Measurements from ENCODE around the gene ANKRD13B.

GRCh38 chr17:29575511-29576213 is 17.3 kb upstream of the ANKRD13B start:
- TF ChIP-seq CTCF (tag by site-specific recombination; IDR thresholded peaks at IDR 0.05) (no peak), ZNF501 (tag by site-specific recombination; IDR thresholded peaks at IDR 0.05) (no peak), REST (tag by site-specific recombination; IDR thresholded peaks at IDR 0.05) (no peak), PATZ1 (tag by site-specific recombination; IDR thresholded peaks at IDR 0.05) (no peak), ZNF701 (tag by site-specific recombination; IDR thresholded peaks at IDR 0.05) (no peak), ZNF510 (tag by site-specific recombination; IDR thresholded peaks at IDR 0.05; ENCODE audit: insufficient replicate concordance) (no peak), ZBTB21 (tag by site-specific recombination; IDR thresholded peaks at IDR 0.05) (no peak), KLF10 (tag by site-specific recombination; IDR thresholded peaks at IDR 0.05) (no peak), ZNF362 (tag by site-specific recombination; IDR thresholded peaks at IDR 0.05) (no peak), SCRT2 (tag by site-specific recombination; IDR thresholded peaks at IDR 0.05) (no peak), ZNF266 (tag by site-specific recombination; IDR thresholded peaks at IDR 0.05; ENCODE audit: low read depth) (no peak), ZNF24 (tag by site-specific recombination; IDR thresholded peaks at IDR 0.05) (no peak), ZFP37 (tag by site-specific recombination; IDR thresholded peaks at IDR 0.05) (no peak), ZNF221 (tag by site-specific recombination; IDR thresholded peaks at IDR 0.05; ENCODE audit: borderline replicate concordance) (no peak)
